Endothelial cell of umbilical vein (primary cell): Measurements from ENCODE around the gene BIN2.
"Not testable (repeated sequence)": the region's sequence is repeated elsewhere in the genome, so short reads cannot be mapped to it uniquely, and the experiment has no call there.

ENCODE experiments used
- CTCF ChIP-seq, 2 donors: IDR thresholded peaks; 1 replicate in 1 of 2; 2 replicates in 1 of 2; pipeline ENCODE4 v1.5.1; 2011; ENCODE audit warnings: low read length in 2 of 2, mild to moderate bottlenecking in 2 of 2, moderate library complexity in 2 of 2, control low read depth in 1 of 2, inconsistent platforms in 1 of 2, low read depth in 1 of 2; ENCODE audit not compliant: insufficient read depth in 1 of 2; ENCODE audit errors: extremely low read depth in 1 of 2
- EZH2 ChIP-seq: IDR thresholded peaks from 2 replicates; pipeline ENCODE4 v1.6.1; 2012; ENCODE audit warnings: borderline replicate concordance, low read depth, mild to moderate bottlenecking, moderate library complexity, low read length, inconsistent platforms; ENCODE audit not compliant: severe bottlenecking
- FOS ChIP-seq: IDR thresholded peaks from 2 replicates; pipeline ENCODE4 v1.6.1; 2011; ENCODE audit warnings: mild to moderate bottlenecking, low read length, moderate library complexity, borderline replicate concordance; ENCODE audit not compliant: insufficient read depth
- JUN ChIP-seq: IDR thresholded peaks from 2 replicates; pipeline ENCODE4 v1.6.1; 2011; ENCODE audit warnings: borderline replicate concordance, low read depth; ENCODE audit not compliant: insufficient read length, insufficient read depth
- MAX ChIP-seq: IDR thresholded peaks from 2 replicates; pipeline ENCODE4 v1.6.1; 2011; ENCODE audit not compliant: insufficient read depth, insufficient read length
- MYC ChIP-seq: IDR thresholded peaks from one replicate; pipeline ENCODE4 v1.6.1; 2011; ENCODE audit warnings: mild to moderate bottlenecking, low read depth, low read length
- POLR2A ChIP-seq: IDR thresholded peaks from 2 replicates; pipeline ENCODE4 v1.6.1; 2012; ENCODE audit warnings: low read depth, mild to moderate bottlenecking, control low read depth, low read length
- POLR2AphosphoS5 ChIP-seq: IDR thresholded peaks from 2 replicates; pipeline ENCODE4 v1.6.1; 2012; ENCODE audit warnings: low read depth, mild to moderate bottlenecking, control low read depth, low read length, moderate library complexity; ENCODE audit not compliant: insufficient read depth

GRCh38 chr12:51259600-51259999, 64.4 kb downstream of the BIN2 start:
- TF ChIP-seq POLR2AphosphoS5; CTCF (IDR thresholded peaks at IDR 0.05; ENCODE audit: extremely low read depth in 1 of 2, insufficient read depth in 1 of 2, low read depth in 1 of 2, low read length in 2 of 2); EZH2; MAX; FOS; MYC; POLR2A; JUN: not testable (repeated sequence)
